B cell (primary cell): ENCODE results near the gene TNFAIP8L2. TPM values are rescaled to one million over a fixed set of nuclear protein-coding genes. Genes with fewer than 3 reads are reported as not detected.

Experiments
- ATAC-seq: fragments of 200-7000 bp; cut with Tn5 transposase; one replicate; pipeline ENCODE4 v1.10.0; 2021; ENCODE audit warnings: low read depth, mild to moderate bottlenecking, moderate number of reproducible peaks, moderate library complexity
- CTCF ChIA-PET: fragments of 350-600 bp; sonication (Branson Sonifier 250); formaldehyde crosslinking; loops from one replicate; lab custom pipeline; 2021; ENCODE audit warnings: antibody characterized with exemption, inconsistent platforms; lab: Charles Lee
- POLR2A ChIA-PET: fragments of 350-600 bp; sonication (Branson Sonifier 250); formaldehyde crosslinking; loops from one replicate; lab custom pipeline; 2021; ENCODE audit warnings: antibody characterized with exemption; lab: Charles Lee
- DNase-seq: peaks from one replicate; pipeline ENCODE4 v3.0.0; 2013
- H2AFZ ChIP-seq: 2 replicates; pipeline ENCODE4 v1.6.1; 2012; ENCODE audit warnings: mild to moderate bottlenecking, low read depth, low read length; ENCODE audit not compliant: insufficient read depth, poor library complexity, severe bottlenecking
- H3K27ac ChIP-seq, 2 donors: 1 replicate in 1 of 2; 2 replicates in 1 of 2; pipeline ENCODE4 v1.5.1; 2012 to 2013; ENCODE audit warnings: low read length in 2 of 2, mild to moderate bottlenecking in 2 of 2, moderate library complexity in 1 of 2
- H3K27me3 ChIP-seq, 4 experiments: fragments of 200-600 bp in 1 of 4; sonication (generic) in 1 of 4; replicated peaks in 1 of 4; 1 replicate in 2 of 4; 2 replicates in 2 of 4; pipeline versions ENCODE4 v1.6.1 to v1.7.0; 2013 to 2016; ENCODE audit warnings: low read length in 3 of 4, mild to moderate bottlenecking in 2 of 4, mixed read lengths in 1 of 4, moderate library complexity in 1 of 4; ENCODE audit not compliant: insufficient read depth in 4 of 4, control insufficient read depth in 3 of 4; ENCODE audit errors: control extremely low read depth in 1 of 4
- H3K36me3 ChIP-seq, 2 experiments: replicated peaks in 1 of 2; 1 replicate in 1 of 2; 2 replicates in 1 of 2; pipeline versions ENCODE4 v1.6.1 to v1.7.1; 2013; ENCODE audit warnings: low read length in 1 of 2; ENCODE audit not compliant: insufficient read depth in 2 of 2, control insufficient read depth in 1 of 2; ENCODE audit errors: control extremely low read depth in 1 of 2, extremely low read depth in 1 of 2
- H3K4me1 ChIP-seq, 2 donors: fragments of 200-600 bp in 1 of 2; sonication (generic) in 1 of 2; 1 replicate in 1 of 2; 2 replicates in 1 of 2; pipeline versions ENCODE4 v1.5.1 to v1.6.1; 2013 to 2017; ENCODE audit warnings: low read length in 2 of 2; ENCODE audit not compliant: control insufficient read depth in 2 of 2, insufficient read depth in 2 of 2
- H3K4me2 ChIP-seq: replicated peaks from 2 replicates; pipeline ENCODE3; 2012; ENCODE audit warnings: mild to moderate bottlenecking, low read depth, low read length; ENCODE audit not compliant: poor library complexity, severe bottlenecking
- H3K4me3 ChIP-seq, 5 experiments: fragments of 200-600 bp in 1 of 5; sonication (generic) in 1 of 5; 1 replicate in 3 of 5; 2 replicates in 2 of 5; pipeline versions ENCODE4 v1.5.1 to v1.7.0; 2011 to 2016; ENCODE audit warnings: low read length in 4 of 5, mild to moderate bottlenecking in 4 of 5, low read depth in 2 of 5, control low read depth in 1 of 5, moderate library complexity in 1 of 5; ENCODE audit not compliant: insufficient read depth in 1 of 5; ENCODE audit errors: control extremely low read depth in 1 of 5, extremely low read depth in 1 of 5
- H3K79me2 ChIP-seq: fragments of 200-600 bp; sonication (generic); one replicate; pipeline ENCODE4 v1.6.0; 2016; ENCODE audit warnings: low read length; ENCODE audit not compliant: control insufficient read depth, insufficient read depth
- H3K9ac ChIP-seq: fragments of 200-600 bp; sonication (generic); 2 replicates; pipeline ENCODE4 v1.6.1; 2017; ENCODE audit warnings: mild to moderate bottlenecking, low read length, moderate library complexity
- H3K9me3 ChIP-seq, 3 donors: one replicate each; pipeline versions ENCODE4 v1.6.1 to v1.7.1; 2013; ENCODE audit warnings: low read length in 2 of 3; ENCODE audit not compliant: control insufficient read depth in 2 of 3, insufficient read depth in 1 of 3; ENCODE audit errors: control extremely low read depth in 1 of 3
- H4K20me1 ChIP-seq: 2 replicates; pipeline ENCODE4 v1.6.0; 2012; ENCODE audit warnings: mild to moderate bottlenecking, low read length; ENCODE audit not compliant: insufficient read depth, control insufficient read depth, poor library complexity, severe bottlenecking
- H3K27ac Mint-ChIP-seq: one replicate; pipeline ENCODE4 v1.8.0; 2021; ENCODE audit warnings: mixed read lengths
- H3K27me3 Mint-ChIP-seq: one replicate; pipeline ENCODE4 v1.8.0; 2021; ENCODE audit warnings: mixed read lengths
- H3K4me1 Mint-ChIP-seq: one replicate; pipeline ENCODE4 v1.8.0; 2021; ENCODE audit warnings: mixed read lengths
- H3K4me3 Mint-ChIP-seq: one replicate; pipeline ENCODE4 v1.8.0; 2021; ENCODE audit warnings: mixed read lengths
- H3K9me3 Mint-ChIP-seq: one replicate; pipeline ENCODE4 v1.8.0; 2022; ENCODE audit warnings: mixed read lengths; ENCODE audit not compliant: insufficient read depth
- CTCF ChIP-seq: fragments of 200-600 bp; IDR thresholded peaks from one replicate; pipeline ENCODE4 v1.8.0; 2022; ENCODE audit warnings: antibody characterized with exemption, mild to moderate bottlenecking
- EZH2 ChIP-seq: IDR thresholded peaks from 2 replicates; pipeline ENCODE4 v1.6.1; 2012; ENCODE audit warnings: borderline replicate concordance, low read depth, mild to moderate bottlenecking, moderate library complexity, low read length; ENCODE audit not compliant: insufficient read depth, poor library complexity, severe bottlenecking
- WGBS: methylation state at CpG from one replicate; pipeline ENCODE4 v1.1.5; 2013; ENCODE audit warnings: missing lambda C conversion rate; ENCODE audit not compliant: insufficient coverage; 5-methylcytosine and 5-hydroxymethylcytosine counted together
- intact Hi-C: fragments of 100-400 bp; cut with micrococcal nuclease; formaldehyde crosslinking; loops from one replicate; pipeline ENCODE4 v1.10.0; 2022
- polyA plus RNA-seq: library from polyadenylated mRNA; depleted of rRNA; stranded (reverse); fragments of >200 nt; gene quantifications from 2 replicates; pipeline ENCODE4 v1.2.3, GENCODE V29; 2012
- total RNA-seq, 2 donors: library from RNA; stranded (reverse); fragments of 120-200 nt in 1 of 2; gene quantifications; 1 replicate in 1 of 2; 2 replicates in 1 of 2; pipeline versions ENCODE4 v1.2.3 to v1.2.4, GENCODE V29; 2013 to 2022

The TNFAIP8L2 gene
- total and polyA plus RNA-seq, 2 donors (not counting 1 experiment from before 2014, with no cell fraction given) = 9.1 to 14.9 TPM

GRCh38 chr1:151166505-151166956 lies 10.1 kb downstream of the TNFAIP8L2 start:
- H4K20me1 ChIP-seq = peaks cover 4% of the 10 kb centered on the region
- H3K27me3 ChIP-seq = no peaks in the 10 kb centered on the region
- H3K79me2 ChIP-seq = peaks cover 20% of the 10 kb centered on the region
- H3K4me1 ChIP-seq = peaks cover 16 to 21% of the 10 kb centered on the region in 2 donors
- DNase-seq (no peak), ATAC-seq (no peak)
- intact Hi-C loops = loop anchor here (1.0 to 10.0 kb wide), 4 partner anchors 20 to 682 kb away; partner anchors contain the start of genes CTSS, RFX5, SEMA6C and TARS2
- H3K4me3 Mint-ChIP-seq = peak overlapping the region; percentile 92
- H3K9me3 Mint-ChIP-seq = no peaks in the 10 kb centered on the region
- no peak for TF ChIP-seq CTCF
- no peak for TF ChIP-seq EZH2
- H3K27me3 Mint-ChIP-seq = no peaks in the 10 kb centered on the region
- H3K4me3 ChIP-seq = peak overlapping the region; percentile 81 to 99 (median 92)
- 1% methylated on average over 11 of the region's 15 CpGs for WGBS
- H3K27ac ChIP-seq = peak overlapping the region; percentile 26 to 80
- peak overlapping the region; percentile 74 for H2AFZ ChIP-seq
- peaks cover 35% of the 10 kb centered on the region for H3K4me1 Mint-ChIP-seq
- H3K9ac ChIP-seq = peak overlapping the region; percentile 82
- peak overlapping the region; percentile 96 for H3K27ac Mint-ChIP-seq
- POLR2A ChIA-PET = interaction anchor here (0.6 to 1.6 kb wide), 5 partner anchors 10 to 88 kb away, joined by 3 to 8 read pairs (median 4); partner anchors contain the start of genes PSMD4, TNFAIP8L2 and VPS72
- H3K9me3 ChIP-seq = no peaks in the 10 kb centered on the region
- H3K36me3 ChIP-seq = peaks cover 3 to 38% of the 10 kb centered on the region in 2 experiments
- CTCF ChIA-PET = interaction anchor here (1.0 to 2.7 kb wide), 4 partner anchors 9 to 173 kb away, joined by 3 to 9 read pairs (median 6); partner anchors contain the start of gene TNFAIP8L2
- H3K4me2 ChIP-seq = peak overlapping the region; percentile 91

- H3K4me1 Mint-ChIP-seq = peaks cover 32% of the 10 kb centered on the region
- H3K9me3 Mint-ChIP-seq = no peaks in the 10 kb centered on the region
- DNase-seq (no peak), ATAC-seq (no peak)
- H3K4me3 Mint-ChIP-seq = peak overlapping the region; percentile 92
- no peaks in the 10 kb centered on the region for H4K20me1 ChIP-seq
- 93% methylated on average over 3 of the region's 6 CpGs for WGBS
- TF ChIP-seq EZH2 (no peak), CTCF (no peak)
- ChIA-PET POLR2A (interaction anchor here (0.6 to 0.7 kb wide), 3 partner anchors 13 to 159 kb away, joined by 3 to 4 read pairs (median 3); partner anchors contain the start of gene PRUNE1), CTCF (interaction anchor here (0.9 to 2.7 kb wide), 4 partner anchors 8 to 68 kb away, joined by 3 to 9 read pairs (median 6); partner anchors contain the start of gene TNFAIP8L2)
- no peaks in the 10 kb centered on the region for H3K27me3 ChIP-seq
- no peak overlapping the region for H3K27ac ChIP-seq
- H3K9ac ChIP-seq = peak overlapping the region; percentile 82
- peak overlapping the region in 1 of 5 experiments; percentile 99 for H3K4me3 ChIP-seq
- H3K36me3 ChIP-seq = peaks cover 3 to 38% of the 10 kb centered on the region in 2 experiments
- peaks cover 19% of the 10 kb centered on the region for H3K79me2 ChIP-seq
- H3K27me3 Mint-ChIP-seq = no peaks in the 10 kb centered on the region
- H3K9me3 ChIP-seq = no peaks in the 10 kb centered on the region
- no peak overlapping the region for H2AFZ ChIP-seq
- H3K4me1 ChIP-seq = peaks cover 16 to 20% of the 10 kb centered on the region in 2 donors
- peak overlapping the region; percentile 91 for H3K4me2 ChIP-seq
- peak overlapping the region; percentile 96 for H3K27ac Mint-ChIP-seq
- intact Hi-C loops = loop anchor here (10.0 kb wide), 3 partner anchors 178 to 682 kb away; partner anchors contain the start of genes CTSS, RFX5 and TARS2
Observed at GRCh38 chr1:151167116-151167515, 10.7 kb downstream of the TNFAIP8L2 start.
